Osteocyte (in vitro differentiated cells): ENCODE results near the gene EEF2KMT. TPM values are rescaled to one million over a fixed set of nuclear protein-coding genes. Genes with fewer than 3 reads are reported as not detected.

Experiments
- DNase-seq: peaks from one replicate; pipeline ENCODE4 v3.0.0; 2021; ENCODE audit warnings: mixed read lengths; ENCODE audit not compliant: unreplicated experiment; ENCODE audit errors: extremely low spot score
- H3K27ac Mint-ChIP-seq: one replicate; pipeline ENCODE4 v1.8.0; 2021; ENCODE audit warnings: mild to moderate bottlenecking, mixed read lengths; ENCODE audit not compliant: unreplicated experiment
- H3K27me3 Mint-ChIP-seq: one replicate; pipeline ENCODE4 v1.8.0; 2021; ENCODE audit warnings: mixed read lengths; ENCODE audit not compliant: unreplicated experiment
- H3K36me3 Mint-ChIP-seq: one replicate; pipeline ENCODE4 v1.8.0; 2021; ENCODE audit warnings: mixed read lengths; ENCODE audit not compliant: unreplicated experiment
- H3K4me1 Mint-ChIP-seq: one replicate; pipeline ENCODE4 v1.8.0; 2021; ENCODE audit warnings: mixed read lengths; ENCODE audit not compliant: unreplicated experiment
- H3K4me3 Mint-ChIP-seq: one replicate; pipeline ENCODE4 v1.8.0; 2021; ENCODE audit warnings: mild to moderate bottlenecking, moderate library complexity, mixed read lengths; ENCODE audit not compliant: unreplicated experiment
- H3K9me3 Mint-ChIP-seq: one replicate; pipeline ENCODE4 v1.8.0; 2021; ENCODE audit warnings: mixed read lengths; ENCODE audit not compliant: unreplicated experiment
- CTCF ChIP-seq: fragments of 200-600 bp; sonication (generic); IDR thresholded peaks from 2 replicates; pipeline ENCODE4 v1.5.0; 2021; ENCODE audit warnings: antibody characterized with exemption, mild to moderate bottlenecking, moderate library complexity
- total RNA-seq: library from RNA; stranded (reverse); gene quantifications from 2 replicates; pipeline ENCODE4 v1.2.1, GENCODE V29; 2021

Gene EEF2KMT
- total RNA-seq, 1 donor from 2014 or later = 9.3 TPM

GRCh38 chr16:5035909-5036227 lies 61.7 kb downstream of the EEF2KMT start:
- no peak for TF ChIP-seq CTCF
- H3K36me3 Mint-ChIP-seq = no peaks in the 10 kb centered on the region
- H3K27ac Mint-ChIP-seq = no peak overlapping the region
- peaks cover 17% of the 10 kb centered on the region for H3K4me1 Mint-ChIP-seq
- H3K27me3 Mint-ChIP-seq = peaks cover 7% of the 10 kb centered on the region
- no peaks in the 10 kb centered on the region for H3K9me3 Mint-ChIP-seq
- DNase-seq = no peak
- H3K4me3 Mint-ChIP-seq = no peak overlapping the region

Other genes starting within 250 kb of the EEF2KMT start
- 9.7 and 10.3 TPM in 2 replicates for gene PPL, start 160.6 kb downstream of the EEF2KMT start, total RNA-seq
- gene SEC14L5, start 139.5 kb downstream of the EEF2KMT start, total RNA-seq = not detected in 2 replicates
- gene NAGPA, start 63.9 kb downstream of the EEF2KMT start, total RNA-seq = 16.8 and 19.9 TPM in 2 replicates
- gene C16orf89, start 31.8 kb downstream of the EEF2KMT start, total RNA-seq = not detected in 2 replicates
- gene ALG1, start 26.0 kb downstream of the EEF2KMT start, total RNA-seq = 31.6 and 36.5 TPM in 2 replicates